Chondrocyte (in vitro differentiated cells): ENCODE measurements around the gene DEFB129. TPM values are rescaled to one million over a fixed set of nuclear protein-coding genes. Genes with fewer than 3 reads are reported as not detected.

Experiments used
- DNase-seq: peaks from one replicate; pipeline ENCODE4 v3.0.0; 2021; ENCODE audit warnings: mixed read lengths, low spot score
- H3K27ac Mint-ChIP-seq: one replicate; pipeline ENCODE4 v1.8.0; 2021; ENCODE audit warnings: mild to moderate bottlenecking, moderate library complexity, mixed read lengths; ENCODE audit not compliant: unreplicated experiment
- H3K27me3 Mint-ChIP-seq: 2 replicates; pipeline ENCODE4 v1.8.0; 2021; ENCODE audit warnings: low read depth, mixed read lengths
- H3K36me3 Mint-ChIP-seq: 2 replicates; pipeline ENCODE4 v1.8.0; 2021; ENCODE audit warnings: low read depth, mixed read lengths
- H3K4me1 Mint-ChIP-seq: 2 replicates; pipeline ENCODE4 v1.8.0; 2021; ENCODE audit warnings: low read depth, mild to moderate bottlenecking, mixed read lengths
- H3K4me3 Mint-ChIP-seq: one replicate; pipeline ENCODE4 v1.8.0; 2021; ENCODE audit warnings: mild to moderate bottlenecking, moderate library complexity, mixed read lengths; ENCODE audit not compliant: unreplicated experiment
- H3K9me3 Mint-ChIP-seq: 2 replicates; pipeline ENCODE4 v1.8.0; 2021; ENCODE audit warnings: low read depth, mixed read lengths
- CTCF ChIP-seq: fragments of 200-600 bp; sonication (generic); IDR thresholded peaks from 2 replicates; pipeline ENCODE4 v1.5.0; 2021; ENCODE audit warnings: antibody characterized with exemption, mild to moderate bottlenecking, moderate library complexity
- long read RNA-seq: library from polyadenylated mRNA; stranded (forward); transcript quantifications from one replicate; pipeline ENCODE4 v2.0.0, GENCODE V29; 2021
- total RNA-seq: library from RNA; stranded (reverse); gene quantifications from 3 replicates; pipeline ENCODE4 v1.2.1, GENCODE V29; 2021

The DEFB129 gene, protein sequence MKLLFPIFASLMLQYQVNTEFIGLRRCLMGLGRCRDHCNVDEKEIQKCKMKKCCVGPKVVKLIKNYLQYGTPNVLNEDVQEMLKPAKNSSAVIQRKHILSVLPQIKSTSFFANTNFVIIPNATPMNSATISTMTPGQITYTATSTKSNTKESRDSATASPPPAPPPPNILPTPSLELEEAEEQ
- not detected in 3 replicates for total RNA-seq
- long read RNA-seq: 0 reads

DNA sequence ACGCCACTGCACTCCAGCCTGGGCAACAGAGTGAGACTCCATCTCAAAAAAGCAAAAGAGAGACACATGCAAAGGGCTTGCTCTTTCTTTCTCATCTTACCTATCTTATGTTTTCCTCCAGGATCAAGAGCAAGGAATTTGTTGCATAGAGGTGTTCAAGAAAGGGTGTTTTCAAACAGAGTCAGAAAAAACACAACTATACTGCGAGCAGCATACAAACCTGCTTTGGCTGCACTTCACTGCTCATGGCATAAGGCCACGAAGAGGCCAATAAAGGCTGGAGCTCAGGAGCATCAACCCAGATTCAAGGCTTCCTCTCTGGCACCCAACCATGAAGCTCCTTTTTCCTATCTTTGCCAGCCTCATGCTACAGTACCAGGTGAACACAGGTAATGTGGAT is at the start of gene DEFB129:
DEFB129 (plus strand) TSS at position 301 of the 400 bp plus-strand sequence; CDS start at position 332, 31 bp downstream.
- Mint-ChIP-seq H3K4me3 (no peak within 1 kb of the TSS), H3K36me3 (no peaks in the 10 kb centered on the region), H3K27me3 (peaks cover 47% of the 10 kb centered on the region), H3K4me1 (no peaks in the 10 kb centered on the region), H3K27ac (no peak within 1 kb of the TSS), H3K9me3 (peaks cover under 1% of the 10 kb centered on the region)
- TF ChIP-seq CTCF: no peak
- DNase-seq: no peak

DNA sequence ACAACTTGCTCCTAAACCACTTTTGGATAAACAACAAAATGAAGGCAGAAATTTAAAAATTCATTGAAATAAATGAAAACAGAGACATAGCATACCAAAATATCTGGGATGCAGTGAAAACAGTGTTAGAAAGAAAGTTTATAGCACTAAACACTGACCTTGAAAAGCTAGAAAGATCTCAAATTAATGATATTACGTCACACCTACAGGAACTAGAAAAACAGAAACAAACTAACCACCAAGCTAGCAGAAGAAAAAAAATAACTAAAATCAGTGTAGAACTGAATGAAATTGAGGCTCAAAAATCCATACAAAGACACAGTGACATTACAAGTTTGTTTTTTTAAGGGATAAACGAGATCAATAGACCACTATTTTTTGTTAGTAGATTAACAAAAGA is 42.8 kb upstream of the DEFB129 start:
- peaks cover 18% of the 10 kb centered on the region for H3K9me3 Mint-ChIP-seq
- DNase-seq: no peak
- no peak overlapping the region for H3K4me3 Mint-ChIP-seq
- no peaks in the 10 kb centered on the region for H3K36me3 Mint-ChIP-seq
- TF ChIP-seq CTCF: no peak
- peaks cover 41% of the 10 kb centered on the region for H3K27me3 Mint-ChIP-seq
- no peak overlapping the region for H3K27ac Mint-ChIP-seq
- no peaks in the 10 kb centered on the region for H3K4me1 Mint-ChIP-seq

DNA sequence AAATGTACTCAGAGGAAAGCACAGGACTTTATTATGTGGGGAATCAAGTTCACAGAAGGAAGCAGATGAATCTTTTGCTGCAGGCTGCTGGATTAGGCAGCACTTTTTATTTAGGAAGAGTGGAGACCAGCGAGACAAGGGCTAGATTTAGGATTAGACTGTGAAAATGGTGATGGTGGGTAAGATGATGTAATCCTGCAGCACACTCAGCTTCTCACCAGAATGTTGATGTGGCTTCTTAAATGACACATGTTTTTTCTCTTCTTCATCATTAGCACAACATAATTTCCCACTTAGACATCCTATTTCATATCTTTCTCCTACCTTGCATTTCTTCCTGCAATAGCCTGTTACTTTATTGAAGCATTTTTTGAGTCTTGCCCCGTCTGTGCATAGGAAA is 39.3 kb upstream of the DEFB129 start:
- no peak for DNase-seq
- H3K27me3 Mint-ChIP-seq: peaks cover 34% of the 10 kb centered on the region
- no peaks in the 10 kb centered on the region for H3K36me3 Mint-ChIP-seq
- H3K4me3 Mint-ChIP-seq: no peak overlapping the region
- H3K4me1 Mint-ChIP-seq: no peaks in the 10 kb centered on the region
- TF ChIP-seq CTCF: no peak
- H3K27ac Mint-ChIP-seq: no peak overlapping the region
- peaks cover 21% of the 10 kb centered on the region for H3K9me3 Mint-ChIP-seq

DNA sequence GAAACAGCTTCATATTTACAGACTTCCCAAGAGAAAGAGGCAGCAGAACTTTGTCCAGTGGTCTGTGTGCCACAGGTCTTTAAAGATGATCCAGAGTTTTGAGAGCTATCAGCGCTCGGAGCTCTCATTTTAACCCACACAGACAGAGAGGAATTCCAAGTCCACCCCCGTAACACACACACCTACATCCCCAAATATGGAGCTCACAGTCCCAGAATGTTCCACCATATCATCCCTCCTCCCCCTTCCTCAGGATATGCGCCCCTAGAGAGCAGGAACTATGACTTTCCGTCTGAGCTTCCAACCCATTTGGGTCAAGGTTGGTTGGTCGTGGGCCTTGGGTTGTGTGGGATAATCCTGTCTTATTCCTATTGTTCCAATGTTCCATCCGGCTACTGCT is 37.4 kb upstream of the DEFB129 start, which contains the start of gene DEFB128:
DEFB128 (minus strand) TSS at position 101 of the 400 bp plus-strand sequence; CDS start at position 13, 88 bp downstream.
- peaks cover 13% of the 10 kb centered on the region for H3K9me3 Mint-ChIP-seq
- H3K27me3 Mint-ChIP-seq: peaks cover 26% of the 10 kb centered on the region

GRCh38 chr20:198225-198624 is 28.8 kb upstream of the DEFB129 start:
- no peak overlapping the region for H3K27ac Mint-ChIP-seq
- H3K27me3 Mint-ChIP-seq: peaks cover 21% of the 10 kb centered on the region
- no peak for TF ChIP-seq CTCF
- no peaks in the 10 kb centered on the region for H3K4me1 Mint-ChIP-seq
- no peaks in the 10 kb centered on the region for H3K36me3 Mint-ChIP-seq
- H3K9me3 Mint-ChIP-seq: peaks cover 2% of the 10 kb centered on the region
- no peak overlapping the region for H3K4me3 Mint-ChIP-seq
- DNase-seq: no peak

More for the DNA sequence above, 37.4 kb upstream of the DEFB129 start, which contains the start of gene DEFB128:
- H3K36me3 Mint-ChIP-seq: no peaks in the 10 kb centered on the region
- TF ChIP-seq CTCF: no peak
- H3K27ac Mint-ChIP-seq: no peak within 1 kb of the TSS
- DNase-seq: no peak
- H3K4me1 Mint-ChIP-seq: no peaks in the 10 kb centered on the region
- H3K4me3 Mint-ChIP-seq: no peak within 1 kb of the TSS
